ENCODE data around the gene OR5AC2.

The OR5AC2 gene

DNA sequence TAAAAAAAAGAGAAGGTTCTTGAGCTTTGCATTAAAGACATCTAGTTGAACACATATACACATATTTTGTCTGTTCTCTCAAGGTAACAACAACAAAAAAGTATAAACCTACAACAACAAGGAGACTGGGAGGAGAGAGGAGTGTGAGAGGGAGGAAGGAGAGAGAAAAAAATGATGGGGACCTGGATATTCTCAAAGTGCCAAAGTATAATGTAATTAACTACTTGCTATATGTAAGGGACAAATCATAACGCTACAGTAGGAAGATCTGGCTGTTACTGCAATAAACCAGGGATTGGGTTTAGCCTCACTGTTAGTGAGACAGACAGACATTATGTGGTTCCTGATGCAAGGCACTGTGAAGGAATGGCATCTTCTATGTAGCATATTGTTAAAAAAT is 37.7 kb upstream of the OR5AC2 start:
- no peak for ATAC-seq
- TF ChIP-seq ISL1 (CRISPR knock-in tag; IDR thresholded peaks at IDR 0.05) (no peak), ZFP3 (CRISPR knock-in tag; IDR thresholded peaks at IDR 0.05) (no peak), CREB5 (CRISPR knock-in tag; IDR thresholded peaks at IDR 0.05; ENCODE audit: low read depth) (no peak)

DNA sequence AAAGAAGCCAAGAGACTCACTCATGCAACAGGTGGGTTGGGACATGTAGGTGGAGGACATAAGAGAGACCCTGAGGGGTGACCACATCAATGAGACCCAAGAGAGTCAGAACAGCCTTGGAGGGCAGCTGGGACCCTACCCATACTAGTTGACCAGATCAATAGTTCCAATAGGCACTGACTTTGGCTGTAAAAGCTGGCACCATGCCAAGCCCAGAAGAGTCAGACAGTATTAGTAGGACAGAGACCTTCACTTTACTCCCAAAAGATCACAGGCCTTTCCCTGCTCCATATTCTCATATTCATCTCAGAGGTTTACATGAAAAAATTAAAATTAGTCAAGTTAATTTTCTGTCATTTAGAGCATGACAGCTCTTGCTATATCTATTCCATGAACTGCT is 30.9 kb upstream of the OR5AC2 start:
- no peak for ATAC-seq
- TF ChIP-seq GLIS3 (CRISPR knock-in tag; IDR thresholded peaks at IDR 0.05) = no peak
- TF ChIP-seq POU6F1 (CRISPR knock-in tag; IDR thresholded peaks at IDR 0.05; ENCODE audit: borderline replicate concordance, low read depth) = no peak
- TF ChIP-seq RARB (CRISPR knock-in tag; IDR thresholded peaks at IDR 0.05) = no peak
- TF ChIP-seq TOX (CRISPR knock-in tag; IDR thresholded peaks at IDR 0.05; ENCODE audit: borderline replicate concordance) = no peak
- TF ChIP-seq PPARA (CRISPR knock-in tag; IDR thresholded peaks at IDR 0.05; ENCODE audit: borderline replicate concordance) = no peak
- TF ChIP-seq CSDC2 (CRISPR knock-in tag; IDR thresholded peaks at IDR 0.05) = no peak
- TF ChIP-seq ZNF8 (CRISPR knock-in tag; IDR thresholded peaks at IDR 0.05) = no peak
- TF ChIP-seq CSRNP3 (CRISPR knock-in tag; IDR thresholded peaks at IDR 0.05) = no peak
- no peak for TF ChIP-seq ZNF70 (CRISPR knock-in tag; IDR thresholded peaks at IDR 0.05)

DNA sequence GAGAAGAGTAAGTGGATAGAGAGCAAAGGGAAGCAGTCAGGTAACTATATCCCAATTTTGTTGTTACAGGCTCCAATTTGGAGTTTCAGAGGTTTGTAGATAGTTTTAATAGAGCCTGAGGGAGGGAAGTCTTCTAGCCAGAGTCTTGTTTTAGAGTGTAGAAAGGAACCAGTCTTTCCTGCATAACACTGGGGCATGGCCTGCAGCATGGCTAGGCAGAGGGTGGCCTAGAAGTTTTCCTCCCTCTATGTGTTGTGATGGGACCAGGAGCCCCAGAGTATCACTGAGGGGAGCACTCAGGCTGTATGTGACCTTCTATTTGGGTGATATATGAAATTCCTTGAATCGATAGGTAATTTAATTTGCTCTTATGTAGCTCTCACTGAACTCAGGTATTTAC is 29.3 kb upstream of the OR5AC2 start:
- ATAC-seq = no peak
- TF ChIP-seq SNAI2 (CRISPR knock-in tag; IDR thresholded peaks at IDR 0.05) (no peak), PPARA (CRISPR knock-in tag; IDR thresholded peaks at IDR 0.05; ENCODE audit: borderline replicate concordance) (no peak), ZFP30 (CRISPR knock-in tag; IDR thresholded peaks at IDR 0.05) (no peak), TCF4 (CRISPR knock-in tag; IDR thresholded peaks at IDR 0.05; ENCODE audit: borderline replicate concordance) (no peak), OSR1 (CRISPR knock-in tag; IDR thresholded peaks at IDR 0.05) (no peak)

GRCh38 chr3:98058244-98058960 is 28.6 kb upstream of the OR5AC2 start:
- ATAC-seq = no peak
- TF ChIP-seq ARNTL (CRISPR knock-in tag; IDR thresholded peaks at IDR 0.05; ENCODE audit: borderline replicate concordance, low read depth) (no peak), PATZ1 (CRISPR knock-in tag; IDR thresholded peaks at IDR 0.05; ENCODE audit: borderline replicate concordance) (no peak), OSR1 (CRISPR knock-in tag; IDR thresholded peaks at IDR 0.05) (no peak), SNAI2 (CRISPR knock-in tag; IDR thresholded peaks at IDR 0.05) (no peak), PPARA (CRISPR knock-in tag; IDR thresholded peaks at IDR 0.05; ENCODE audit: borderline replicate concordance) (no peak), TOX (CRISPR knock-in tag; IDR thresholded peaks at IDR 0.05; ENCODE audit: borderline replicate concordance) (no peak), ZNF70 (CRISPR knock-in tag; IDR thresholded peaks at IDR 0.05) (no peak), POU6F1 (CRISPR knock-in tag; IDR thresholded peaks at IDR 0.05; ENCODE audit: borderline replicate concordance, low read depth) (no peak), TSHZ2 (CRISPR knock-in tag; IDR thresholded peaks at IDR 0.05) (no peak), TCF4 (CRISPR knock-in tag; IDR thresholded peaks at IDR 0.05; ENCODE audit: borderline replicate concordance) (no peak), RARB (CRISPR knock-in tag; IDR thresholded peaks at IDR 0.05) (no peak), GLIS3 (CRISPR knock-in tag; IDR thresholded peaks at IDR 0.05) (no peak)
